Osteocyte (in vitro differentiated cells): ENCODE data around the gene PHF21A. TPM values are rescaled to one million over a fixed set of nuclear protein-coding genes. Genes with fewer than 3 reads are reported as not detected.

Experiments
- DNase-seq: peaks from one replicate; pipeline ENCODE4 v3.0.0; 2021; ENCODE audit warnings: mixed read lengths; ENCODE audit not compliant: unreplicated experiment; ENCODE audit errors: extremely low spot score
- H3K27ac Mint-ChIP-seq: one replicate; pipeline ENCODE4 v1.8.0; 2021; ENCODE audit warnings: mild to moderate bottlenecking, mixed read lengths; ENCODE audit not compliant: unreplicated experiment
- H3K27me3 Mint-ChIP-seq: one replicate; pipeline ENCODE4 v1.8.0; 2021; ENCODE audit warnings: mixed read lengths; ENCODE audit not compliant: unreplicated experiment
- H3K36me3 Mint-ChIP-seq: one replicate; pipeline ENCODE4 v1.8.0; 2021; ENCODE audit warnings: mixed read lengths; ENCODE audit not compliant: unreplicated experiment
- H3K4me1 Mint-ChIP-seq: one replicate; pipeline ENCODE4 v1.8.0; 2021; ENCODE audit warnings: mixed read lengths; ENCODE audit not compliant: unreplicated experiment
- H3K4me3 Mint-ChIP-seq: one replicate; pipeline ENCODE4 v1.8.0; 2021; ENCODE audit warnings: mild to moderate bottlenecking, moderate library complexity, mixed read lengths; ENCODE audit not compliant: unreplicated experiment
- H3K9me3 Mint-ChIP-seq: one replicate; pipeline ENCODE4 v1.8.0; 2021; ENCODE audit warnings: mixed read lengths; ENCODE audit not compliant: unreplicated experiment
- total RNA-seq: library from RNA; stranded (reverse); gene quantifications from 2 replicates; pipeline ENCODE4 v1.2.1, GENCODE V29; 2021
- TF ChIP-seq, protein P1 (sequence below): fragments of 200-600 bp; sonication (generic); IDR thresholded peaks from 2 replicates; pipeline ENCODE4 v1.5.0; 2021; ENCODE audit warnings: antibody characterized with exemption, mild to moderate bottlenecking, moderate library complexity

PHF21A gene
- total RNA-seq, 1 donor from 2014 or later: 40.8 TPM

DNA sequence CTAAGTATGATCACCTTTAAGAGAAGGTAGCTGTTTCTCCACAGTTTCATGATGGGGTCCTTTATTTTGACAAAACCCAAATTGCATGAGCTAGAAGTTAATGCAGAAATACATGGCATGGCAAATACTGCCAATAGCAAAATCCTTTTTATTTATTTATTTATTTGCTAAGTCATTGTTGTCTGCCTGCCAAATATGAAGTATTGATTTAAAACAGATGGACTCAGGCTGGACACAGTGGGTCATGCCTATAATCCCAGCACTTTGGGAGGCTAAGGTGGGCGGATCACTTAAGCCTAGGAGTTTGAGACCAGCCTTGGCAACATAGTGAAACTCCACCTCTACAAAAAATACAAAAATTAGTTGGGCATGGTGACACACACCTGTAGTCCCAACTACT, 146.4 kb downstream of the PHF21A start:
- DNase-seq: no peak
- TF ChIP-seq, protein P1, sequence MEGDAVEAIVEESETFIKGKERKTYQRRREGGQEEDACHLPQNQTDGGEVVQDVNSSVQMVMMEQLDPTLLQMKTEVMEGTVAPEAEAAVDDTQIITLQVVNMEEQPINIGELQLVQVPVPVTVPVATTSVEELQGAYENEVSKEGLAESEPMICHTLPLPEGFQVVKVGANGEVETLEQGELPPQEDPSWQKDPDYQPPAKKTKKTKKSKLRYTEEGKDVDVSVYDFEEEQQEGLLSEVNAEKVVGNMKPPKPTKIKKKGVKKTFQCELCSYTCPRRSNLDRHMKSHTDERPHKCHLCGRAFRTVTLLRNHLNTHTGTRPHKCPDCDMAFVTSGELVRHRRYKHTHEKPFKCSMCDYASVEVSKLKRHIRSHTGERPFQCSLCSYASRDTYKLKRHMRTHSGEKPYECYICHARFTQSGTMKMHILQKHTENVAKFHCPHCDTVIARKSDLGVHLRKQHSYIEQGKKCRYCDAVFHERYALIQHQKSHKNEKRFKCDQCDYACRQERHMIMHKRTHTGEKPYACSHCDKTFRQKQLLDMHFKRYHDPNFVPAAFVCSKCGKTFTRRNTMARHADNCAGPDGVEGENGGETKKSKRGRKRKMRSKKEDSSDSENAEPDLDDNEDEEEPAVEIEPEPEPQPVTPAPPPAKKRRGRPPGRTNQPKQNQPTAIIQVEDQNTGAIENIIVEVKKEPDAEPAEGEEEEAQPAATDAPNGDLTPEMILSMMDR: no peak

DNA sequence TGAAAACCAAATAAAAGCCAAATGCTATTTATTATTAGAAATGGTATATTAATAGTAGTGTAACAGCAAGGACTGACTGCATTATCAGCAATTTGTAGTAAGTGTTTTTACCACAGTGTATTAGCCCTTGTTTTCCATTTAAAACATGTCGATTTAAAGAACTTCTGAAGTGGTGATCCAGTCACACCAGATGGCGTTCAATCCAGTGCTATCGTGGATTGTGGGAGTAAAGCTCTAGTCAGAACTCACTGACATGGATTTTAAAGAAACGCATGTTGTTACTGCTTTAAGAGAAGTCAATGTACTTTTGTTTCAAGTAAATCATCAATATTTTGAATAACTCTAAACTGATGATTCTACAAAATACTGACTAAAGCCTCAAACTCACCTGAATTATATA, 147.7 kb downstream of the PHF21A start:
- TF ChIP-seq, protein P1: no peak
- no peaks in the 10 kb centered on the region for H3K9me3 Mint-ChIP-seq
- DNase-seq: no peak

More for the DNA sequence above, 146.4 kb downstream of the PHF21A start:
- Mint-ChIP-seq H3K4me1 (no peaks in the 10 kb centered on the region), H3K27ac (no peak overlapping the region), H3K36me3 (peaks cover 38% of the 10 kb centered on the region), H3K4me3 (no peak overlapping the region), H3K9me3 (no peaks in the 10 kb centered on the region), H3K27me3 (no peaks in the 10 kb centered on the region)

DNA sequence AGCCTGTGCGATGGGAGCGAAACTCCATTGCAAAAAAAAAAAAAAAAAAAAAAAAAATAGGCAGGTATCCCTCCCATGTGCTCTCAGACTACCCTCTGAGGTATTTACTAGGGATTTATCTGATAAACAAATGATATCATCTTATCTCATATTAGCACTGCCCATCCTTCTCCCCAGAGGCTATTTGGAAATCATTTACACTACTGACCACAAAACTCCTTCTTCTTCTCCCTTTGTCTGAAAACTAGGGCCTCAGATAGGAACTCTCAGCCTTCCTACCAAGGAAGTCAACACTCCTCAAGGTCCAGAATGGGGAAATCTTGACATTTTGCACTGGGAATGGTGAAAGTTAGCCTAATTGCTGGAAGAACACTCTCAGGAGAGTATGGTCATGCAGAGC, 152.4 kb downstream of the PHF21A start:
- Mint-ChIP-seq H3K27ac (no peak overlapping the region), H3K36me3 (peaks cover 22% of the 10 kb centered on the region), H3K9me3 (no peaks in the 10 kb centered on the region), H3K4me1 (no peaks in the 10 kb centered on the region), H3K27me3 (no peaks in the 10 kb centered on the region), H3K4me3 (no peak overlapping the region)
- TF ChIP-seq, protein P1: no peak
- DNase-seq: no peak

More for the DNA sequence above, 147.7 kb downstream of the PHF21A start:
- H3K27me3 Mint-ChIP-seq: no peaks in the 10 kb centered on the region
- no peak overlapping the region for H3K4me3 Mint-ChIP-seq
- no peaks in the 10 kb centered on the region for H3K4me1 Mint-ChIP-seq
- peaks cover 34% of the 10 kb centered on the region for H3K36me3 Mint-ChIP-seq
- H3K27ac Mint-ChIP-seq: no peak overlapping the region

DNA sequence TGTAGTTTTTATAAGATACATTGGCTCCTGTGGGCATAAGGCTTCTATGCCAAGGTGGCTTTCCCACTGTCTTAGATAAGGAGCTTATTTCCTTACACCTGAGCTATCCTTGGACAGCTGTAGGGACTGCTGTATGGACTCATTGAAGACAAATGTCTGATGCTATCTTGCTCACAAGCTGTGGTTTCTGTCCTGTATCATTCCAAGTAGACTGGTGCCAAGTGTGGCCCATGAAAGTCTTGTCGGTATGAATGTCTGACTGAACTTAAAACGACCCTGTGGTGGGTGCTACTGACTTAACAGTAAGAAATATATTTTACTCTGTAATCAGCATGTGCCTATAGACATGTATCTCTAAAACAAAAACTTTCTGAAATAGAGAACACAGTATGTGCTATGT, 153.7 kb downstream of the PHF21A start:
- Mint-ChIP-seq H3K27ac (no peak overlapping the region), H3K36me3 (peaks cover 20% of the 10 kb centered on the region), H3K4me1 (no peaks in the 10 kb centered on the region), H3K9me3 (no peaks in the 10 kb centered on the region), H3K27me3 (no peaks in the 10 kb centered on the region), H3K4me3 (no peak overlapping the region)
- TF ChIP-seq, protein P1: no peak
- no peak for DNase-seq

DNA sequence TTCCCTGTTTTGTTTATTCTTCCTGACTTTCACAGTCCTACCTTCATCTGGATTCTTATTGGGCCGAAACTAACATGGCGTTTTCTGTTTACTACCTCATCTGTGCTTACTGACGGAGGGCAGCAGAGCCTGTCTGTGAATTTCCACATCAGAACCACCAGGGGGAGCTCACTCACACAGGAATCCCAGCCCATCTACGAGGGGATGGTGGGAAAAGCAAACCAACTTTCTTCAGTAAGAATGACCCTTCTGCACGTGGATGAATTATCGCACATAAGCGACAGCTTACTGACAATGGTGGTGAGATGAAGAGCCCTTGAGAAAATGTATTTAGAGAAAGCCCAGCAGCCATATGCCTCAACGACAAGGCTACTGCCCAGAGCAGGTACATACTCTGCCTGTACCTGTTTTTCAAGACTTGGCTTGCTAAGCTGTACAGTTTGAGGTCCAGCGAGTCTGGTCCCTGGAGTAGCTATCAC, 156.3 kb downstream of the PHF21A start:
- TF ChIP-seq, protein P1: peak; percentile 94
- Mint-ChIP-seq H3K4me1 (no peaks in the 10 kb centered on the region), H3K4me3 (no peak overlapping the region), H3K27ac (no peak overlapping the region), H3K27me3 (no peaks in the 10 kb centered on the region), H3K36me3 (peaks cover 17% of the 10 kb centered on the region), H3K9me3 (peaks cover 2% of the 10 kb centered on the region)
- no peak for DNase-seq
